Smooth muscle cell (in vitro differentiated cells): ENCODE data around the gene ARHGAP15. TPM values are rescaled to one million over a fixed set of nuclear protein-coding genes. Genes with fewer than 3 reads are reported as not detected.

Experiments used
- DNase-seq: peaks from one replicate; lab custom pipeline; 2025; ENCODE audit not compliant: unreplicated experiment; lab: John Stamatoyannopoulos, UW
- H2AFZ ChIP-seq: fragments of 200-600 bp; sonication (generic); 2 replicates; pipeline ENCODE4 v1.6.0; 2016; ENCODE audit warnings: antibody characterized with exemption, low read depth, mild to moderate bottlenecking
- H3F3A ChIP-seq: fragments of 200-600 bp; sonication (generic); 2 replicates; pipeline ENCODE4 v1.6.0; 2017; ENCODE audit warnings: antibody characterized with exemption, low read depth
- H3K27ac ChIP-seq: fragments of 200-600 bp; sonication (generic); 2 replicates; pipeline ENCODE4 v1.5.1; 2016; ENCODE audit warnings: low read depth, mild to moderate bottlenecking
- H3K27me3 ChIP-seq: fragments of 200-600 bp; sonication (generic); 2 replicates; pipeline ENCODE4 v1.6.1; 2016; ENCODE audit warnings: low read depth, mild to moderate bottlenecking
- H3K36me3 ChIP-seq: fragments of 200-600 bp; sonication (generic); 2 replicates; pipeline ENCODE4 v1.5.1; 2016; ENCODE audit warnings: low read depth
- H3K4me1 ChIP-seq: fragments of 200-600 bp; sonication (generic); 2 replicates; pipeline ENCODE4 v1.5.1; 2016; ENCODE audit warnings: low read depth
- H3K4me2 ChIP-seq: fragments of 200-600 bp; sonication (generic); 2 replicates; pipeline ENCODE4 v1.6.0; 2016; ENCODE audit warnings: mild to moderate bottlenecking
- H3K4me3 ChIP-seq: fragments of 200-600 bp; sonication (generic); 2 replicates; pipeline ENCODE4 v1.5.1; 2016; ENCODE audit warnings: mild to moderate bottlenecking
- H3K79me2 ChIP-seq: fragments of 200-600 bp; sonication (generic); 2 replicates; pipeline ENCODE4 v1.6.0; 2016; ENCODE audit warnings: low read depth, mild to moderate bottlenecking
- H3K9ac ChIP-seq: fragments of 200-600 bp; sonication (generic); 2 replicates; pipeline ENCODE4 v1.6.0; 2016; ENCODE audit warnings: low read depth
- H3K9me3 ChIP-seq: fragments of 200-600 bp; sonication (generic); replicated peaks from 2 replicates; pipeline ENCODE4 v1.5.1; 2016; ENCODE audit warnings: low read depth
- H4K20me1 ChIP-seq: fragments of 200-600 bp; sonication (generic); 2 replicates; pipeline ENCODE4 v1.6.0; 2016; ENCODE audit warnings: low read depth
- WGBS: methylation state at CpG from one replicate; pipeline ENCODE4 v1.1.7; 2016; ENCODE audit warnings: low lambda C conversion rate; 5-methylcytosine and 5-hydroxymethylcytosine counted together
- polyA plus RNA-seq: library from polyadenylated mRNA; unstranded; fragments of >200 nt; fragmentation: Nextera tagmentation; extraction: Ambion mirVana; gene quantifications from 2 replicates; pipeline ENCODE4 v1.2.1, GENCODE V29; 2016
- total RNA-seq: library from RNA; depleted of rRNA; stranded (reverse); fragments of >200 nt; gene quantifications from 2 replicates; pipeline ENCODE4 v1.2.3, GENCODE V29; 2014
- TF ChIP-seq, protein P1 (sequence below): fragments of 200-600 bp; sonication (generic); IDR thresholded peaks from 2 replicates; pipeline ENCODE4 v1.5.1; 2017; ENCODE audit warnings: borderline replicate concordance, mild to moderate bottlenecking, antibody characterized with exemption; ENCODE audit not compliant: insufficient read depth, poor library complexity, severe bottlenecking

ARHGAP15 gene
- total and polyA plus RNA-seq, 2 experiments from 2014 or later, result not detected

DNA sequence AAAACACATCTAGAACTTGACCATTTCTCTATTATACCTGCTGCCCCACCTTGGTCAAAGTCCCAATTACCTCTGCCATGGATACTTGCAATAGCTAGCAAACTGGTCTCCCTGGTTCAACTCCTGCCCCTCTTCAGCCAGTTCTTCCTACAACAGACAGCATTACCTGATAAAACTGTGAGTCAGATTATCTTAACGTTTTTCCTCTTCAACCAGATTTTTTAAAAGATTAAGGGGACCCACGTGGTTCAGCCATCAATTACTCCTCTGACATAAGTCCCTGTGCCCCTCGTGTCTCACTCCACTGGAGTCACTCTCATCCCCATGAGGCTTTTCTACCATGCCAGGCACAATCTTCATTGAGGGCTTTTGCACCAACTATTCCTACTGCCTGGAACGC lies 5.3 kb upstream of the ARHGAP15 start:
- Histone ChIP-seq H3K27ac (no peak overlapping the region), H2AFZ (no peak overlapping the region), H3K27me3 (peaks cover 2% of the 10 kb centered on the region), H3F3A (no peaks in the 10 kb centered on the region), H3K4me1 (no peaks in the 10 kb centered on the region), H3K4me3 (no peak overlapping the region), H3K4me2 (no peak overlapping the region), H3K9ac (no peak overlapping the region), H3K9me3 (no peaks in the 10 kb centered on the region), H3K36me3 (no peaks in the 10 kb centered on the region), H3K79me2 (no peaks in the 10 kb centered on the region), H4K20me1 (no peaks in the 10 kb centered on the region)
- WGBS, result 53% methylated on average over 4 of the region's 4 CpGs
- DNase-seq, result no peak
- TF ChIP-seq, protein P1, sequence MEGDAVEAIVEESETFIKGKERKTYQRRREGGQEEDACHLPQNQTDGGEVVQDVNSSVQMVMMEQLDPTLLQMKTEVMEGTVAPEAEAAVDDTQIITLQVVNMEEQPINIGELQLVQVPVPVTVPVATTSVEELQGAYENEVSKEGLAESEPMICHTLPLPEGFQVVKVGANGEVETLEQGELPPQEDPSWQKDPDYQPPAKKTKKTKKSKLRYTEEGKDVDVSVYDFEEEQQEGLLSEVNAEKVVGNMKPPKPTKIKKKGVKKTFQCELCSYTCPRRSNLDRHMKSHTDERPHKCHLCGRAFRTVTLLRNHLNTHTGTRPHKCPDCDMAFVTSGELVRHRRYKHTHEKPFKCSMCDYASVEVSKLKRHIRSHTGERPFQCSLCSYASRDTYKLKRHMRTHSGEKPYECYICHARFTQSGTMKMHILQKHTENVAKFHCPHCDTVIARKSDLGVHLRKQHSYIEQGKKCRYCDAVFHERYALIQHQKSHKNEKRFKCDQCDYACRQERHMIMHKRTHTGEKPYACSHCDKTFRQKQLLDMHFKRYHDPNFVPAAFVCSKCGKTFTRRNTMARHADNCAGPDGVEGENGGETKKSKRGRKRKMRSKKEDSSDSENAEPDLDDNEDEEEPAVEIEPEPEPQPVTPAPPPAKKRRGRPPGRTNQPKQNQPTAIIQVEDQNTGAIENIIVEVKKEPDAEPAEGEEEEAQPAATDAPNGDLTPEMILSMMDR, result no peak

DNA sequence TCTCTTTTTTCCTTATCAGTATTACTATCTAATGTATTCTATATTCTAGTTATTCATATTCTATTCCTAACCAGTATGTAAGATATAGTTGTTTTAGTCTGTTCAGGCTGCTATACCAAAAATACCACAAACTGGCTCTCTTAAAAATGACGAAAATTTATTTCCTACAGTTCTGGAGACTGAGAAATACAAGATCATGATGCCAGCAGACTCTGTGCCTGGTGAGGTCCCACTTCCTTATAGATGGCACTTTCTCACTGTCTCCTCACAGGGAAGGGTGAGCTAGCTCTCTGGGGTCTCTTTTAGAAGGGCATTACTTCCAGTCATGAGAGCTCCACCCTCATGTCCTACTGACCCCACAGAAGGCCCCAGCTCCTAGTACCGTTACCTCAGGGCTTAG lies 4.8 kb upstream of the ARHGAP15 start:
- H3F3A ChIP-seq, result no peaks in the 10 kb centered on the region
- no peak overlapping the region for H3K4me3 ChIP-seq
- DNase-seq, result no peak
- H2AFZ ChIP-seq, result no peak overlapping the region
- no peak overlapping the region for H3K9ac ChIP-seq
- TF ChIP-seq, protein P1, result no peak
- no peaks in the 10 kb centered on the region for H3K36me3 ChIP-seq
- H3K27me3 ChIP-seq, result peaks cover 2% of the 10 kb centered on the region
- no peaks in the 10 kb centered on the region for H3K9me3 ChIP-seq
- H3K4me1 ChIP-seq, result no peaks in the 10 kb centered on the region
- no peaks in the 10 kb centered on the region for H3K79me2 ChIP-seq
- no peak overlapping the region for H3K4me2 ChIP-seq
- H4K20me1 ChIP-seq, result no peaks in the 10 kb centered on the region
- 88% methylated on average over 2 of the region's 2 CpGs for WGBS
- H3K27ac ChIP-seq, result no peak overlapping the region

DNA sequence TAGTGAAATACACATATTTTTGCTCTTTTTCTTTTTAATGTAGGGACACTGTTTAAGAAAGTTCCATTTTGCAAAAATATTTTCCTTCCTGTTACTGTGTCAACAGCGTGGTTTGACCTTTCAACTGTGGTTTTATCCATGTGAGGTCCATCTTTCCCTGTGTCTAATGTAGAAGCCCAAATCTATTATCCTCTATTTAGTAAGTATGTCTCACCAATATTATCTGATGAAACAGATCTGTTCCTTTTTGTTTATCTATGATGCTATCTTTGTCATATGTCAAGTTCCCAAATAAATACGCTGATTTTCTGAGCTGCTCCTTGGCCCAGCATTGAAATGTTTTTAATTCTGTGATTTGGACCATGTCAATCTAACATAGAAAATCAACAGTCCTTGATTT lies 3.5 kb upstream of the ARHGAP15 start:
- no peaks in the 10 kb centered on the region for H3K36me3 ChIP-seq
- H3K79me2 ChIP-seq, result no peaks in the 10 kb centered on the region
- WGBS, result 94% methylated on average over 2 of the region's 2 CpGs
- no peak overlapping the region for H3K27ac ChIP-seq
- TF ChIP-seq, protein P1, result no peak
- DNase-seq, result no peak
- H3K4me3 ChIP-seq, result no peak overlapping the region
- no peak overlapping the region for H2AFZ ChIP-seq
- no peak overlapping the region for H3K4me2 ChIP-seq
- H3K9me3 ChIP-seq, result no peaks in the 10 kb centered on the region
- peaks cover 2% of the 10 kb centered on the region for H3K27me3 ChIP-seq
- H4K20me1 ChIP-seq, result no peaks in the 10 kb centered on the region
- H3K4me1 ChIP-seq, result no peaks in the 10 kb centered on the region
- H3F3A ChIP-seq, result no peaks in the 10 kb centered on the region
- no peak overlapping the region for H3K9ac ChIP-seq

DNA sequence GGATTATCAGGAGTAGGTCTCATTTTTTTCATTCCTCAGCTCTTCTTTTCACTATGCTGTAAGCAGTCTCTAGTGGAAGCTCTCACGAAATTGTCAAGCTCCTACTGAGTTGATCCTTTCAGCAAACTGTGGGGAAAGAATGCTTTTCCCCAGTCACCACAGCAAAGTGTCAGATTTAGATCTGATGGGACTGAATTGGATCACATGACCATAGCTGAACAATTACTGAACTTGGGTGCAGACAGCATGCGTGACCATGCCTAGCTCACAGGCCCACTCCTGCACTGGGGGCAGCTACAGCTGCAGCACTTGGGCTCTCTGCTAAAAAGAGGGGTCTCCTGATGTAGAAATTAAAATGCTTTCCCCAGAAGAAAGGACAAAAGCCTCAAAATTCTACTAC lies 3.1 kb downstream of the ARHGAP15 start:
- Histone ChIP-seq H3K9me3 (no peaks in the 10 kb centered on the region), H3K4me2 (no peak overlapping the region), H3K79me2 (no peaks in the 10 kb centered on the region), H3K27me3 (no peaks in the 10 kb centered on the region), H3K27ac (no peak overlapping the region), H3F3A (no peaks in the 10 kb centered on the region), H3K36me3 (no peaks in the 10 kb centered on the region), H3K4me3 (no peak overlapping the region), H2AFZ (no peak overlapping the region), H4K20me1 (no peaks in the 10 kb centered on the region), H3K9ac (no peak overlapping the region), H3K4me1 (no peaks in the 10 kb centered on the region)
- no peak for DNase-seq
- WGBS, result 73% methylated on average over 2 of the region's 2 CpGs
- TF ChIP-seq, protein P1, result no peak
